ENCODE results near the gene OTUB1. TPM values are rescaled to one million over a fixed set of nuclear protein-coding genes. Genes with fewer than 3 reads are reported as not detected.

OTUB1 gene
- total RNA-seq, 4 donors from 2014 or later: 35.0 to 86.7 (median 50.4) TPM

DNA sequence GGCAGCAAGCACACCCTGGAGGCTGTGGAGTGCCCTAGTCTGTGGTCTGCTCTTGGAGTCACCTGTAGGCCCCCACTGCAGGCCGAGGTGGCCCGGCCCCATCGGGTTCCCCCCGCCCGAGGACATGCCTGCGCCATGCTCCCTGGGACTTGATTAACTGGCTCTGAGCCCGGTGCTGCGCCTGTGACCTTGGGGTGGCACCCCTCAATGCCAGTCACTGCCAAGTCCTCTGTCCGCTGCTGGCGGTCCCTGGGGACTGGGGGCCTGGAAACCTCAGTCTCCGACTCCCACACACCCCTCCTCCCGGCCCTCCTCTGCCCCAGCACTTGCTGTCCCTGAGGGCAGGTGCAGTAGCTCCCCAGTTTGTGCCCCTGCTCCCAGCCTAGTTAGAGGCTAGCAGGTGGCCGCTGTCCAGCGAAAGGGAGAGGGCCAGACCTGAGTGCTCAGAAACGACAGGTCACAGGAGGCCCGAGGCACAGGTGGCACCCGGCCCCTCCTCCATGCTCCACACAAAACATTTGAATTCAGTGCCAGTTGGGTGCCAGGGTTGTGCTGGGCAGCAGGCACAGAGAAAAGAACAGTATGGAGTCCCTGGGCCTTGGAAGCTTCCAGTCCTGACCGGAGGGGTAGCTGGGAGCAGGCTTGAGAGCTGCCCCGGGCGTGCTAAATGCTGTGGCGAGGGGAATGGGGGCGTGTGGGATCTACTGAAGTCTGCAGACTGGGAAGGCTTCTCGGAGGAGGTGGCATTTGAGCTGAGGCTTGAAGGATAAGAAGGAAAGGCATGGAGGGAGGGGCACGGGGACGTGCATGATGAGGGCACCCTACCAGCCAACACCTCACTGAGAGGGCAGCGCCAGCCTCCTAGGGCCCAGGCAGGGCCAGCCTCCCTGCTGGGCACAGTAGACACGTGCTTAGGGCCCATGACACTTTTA, 33.1 kb downstream of the OTUB1 start:
- Histone ChIP-seq H3K27me3 (no peaks in the 10 kb centered on the region), H3K27ac (no peak overlapping the region), H3K4me3 (no peak overlapping the region), H3K9me3 (no peaks in the 10 kb centered on the region), H3K4me1 (peaks cover 0 to 18% (median 0%) of the 10 kb centered on the region in 4 donors), H3K36me3 (no peaks in the 10 kb centered on the region)
- WGBS, 2 donors: 69 to 73% methylated on average over 21 of the region's 27 CpGs
- TF ChIP-seq, protein P1, sequence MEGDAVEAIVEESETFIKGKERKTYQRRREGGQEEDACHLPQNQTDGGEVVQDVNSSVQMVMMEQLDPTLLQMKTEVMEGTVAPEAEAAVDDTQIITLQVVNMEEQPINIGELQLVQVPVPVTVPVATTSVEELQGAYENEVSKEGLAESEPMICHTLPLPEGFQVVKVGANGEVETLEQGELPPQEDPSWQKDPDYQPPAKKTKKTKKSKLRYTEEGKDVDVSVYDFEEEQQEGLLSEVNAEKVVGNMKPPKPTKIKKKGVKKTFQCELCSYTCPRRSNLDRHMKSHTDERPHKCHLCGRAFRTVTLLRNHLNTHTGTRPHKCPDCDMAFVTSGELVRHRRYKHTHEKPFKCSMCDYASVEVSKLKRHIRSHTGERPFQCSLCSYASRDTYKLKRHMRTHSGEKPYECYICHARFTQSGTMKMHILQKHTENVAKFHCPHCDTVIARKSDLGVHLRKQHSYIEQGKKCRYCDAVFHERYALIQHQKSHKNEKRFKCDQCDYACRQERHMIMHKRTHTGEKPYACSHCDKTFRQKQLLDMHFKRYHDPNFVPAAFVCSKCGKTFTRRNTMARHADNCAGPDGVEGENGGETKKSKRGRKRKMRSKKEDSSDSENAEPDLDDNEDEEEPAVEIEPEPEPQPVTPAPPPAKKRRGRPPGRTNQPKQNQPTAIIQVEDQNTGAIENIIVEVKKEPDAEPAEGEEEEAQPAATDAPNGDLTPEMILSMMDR (IDR thresholded peaks at IDR 0.05): no peak
- TF ChIP-seq EP300 (IDR thresholded peaks at IDR 0.05) (no peak), POLR2A (IDR thresholded peaks at IDR 0.05) (no peak)
- no peak for DNase-seq (ENCODE audit: low spot score in 2 of 2)

GRCh38 chr11:64020976-64021756, 34.9 kb downstream of the OTUB1 start:
- WGBS, 2 donors: 86% methylated on average over 12 to 14 of the region's 22 CpGs
- no peaks in the 10 kb centered on the region for H3K36me3 ChIP-seq
- H3K27me3 ChIP-seq: no peaks in the 10 kb centered on the region
- no peak overlapping the region for H3K4me3 ChIP-seq
- no peaks in the 10 kb centered on the region for H3K9me3 ChIP-seq
- no peak overlapping the region for H3K27ac ChIP-seq
- peaks cover 0 to 18% (median 0%) of the 10 kb centered on the region in 4 donors for H3K4me1 ChIP-seq
- TF ChIP-seq POLR2A (IDR thresholded peaks at IDR 0.05) (no peak), EP300 (IDR thresholded peaks at IDR 0.05) (no peak)
- TF ChIP-seq, protein P1 (IDR thresholded peaks at IDR 0.05): no peak
- no peak for DNase-seq (ENCODE audit: low spot score in 2 of 2)

DNA sequence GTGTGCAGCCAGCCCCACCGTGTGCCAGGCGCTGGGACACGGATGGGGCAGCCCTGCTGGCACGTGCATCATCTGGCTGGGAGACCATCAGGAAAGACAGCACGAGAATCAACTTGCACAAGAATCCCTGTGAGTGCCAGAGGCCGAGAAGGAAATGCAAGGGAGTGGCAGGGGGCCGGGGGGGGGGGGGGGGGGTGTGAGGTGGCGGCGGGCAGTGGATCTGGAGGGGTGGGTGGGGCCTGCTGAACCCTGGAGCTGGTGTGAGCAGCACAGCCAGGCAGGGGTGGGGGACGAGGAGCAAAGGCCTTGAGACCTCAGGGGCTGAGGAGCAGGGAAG, 35.5 kb downstream of the OTUB1 start:
- DNase-seq (ENCODE audit: low spot score in 2 of 2): no peak

DNA sequence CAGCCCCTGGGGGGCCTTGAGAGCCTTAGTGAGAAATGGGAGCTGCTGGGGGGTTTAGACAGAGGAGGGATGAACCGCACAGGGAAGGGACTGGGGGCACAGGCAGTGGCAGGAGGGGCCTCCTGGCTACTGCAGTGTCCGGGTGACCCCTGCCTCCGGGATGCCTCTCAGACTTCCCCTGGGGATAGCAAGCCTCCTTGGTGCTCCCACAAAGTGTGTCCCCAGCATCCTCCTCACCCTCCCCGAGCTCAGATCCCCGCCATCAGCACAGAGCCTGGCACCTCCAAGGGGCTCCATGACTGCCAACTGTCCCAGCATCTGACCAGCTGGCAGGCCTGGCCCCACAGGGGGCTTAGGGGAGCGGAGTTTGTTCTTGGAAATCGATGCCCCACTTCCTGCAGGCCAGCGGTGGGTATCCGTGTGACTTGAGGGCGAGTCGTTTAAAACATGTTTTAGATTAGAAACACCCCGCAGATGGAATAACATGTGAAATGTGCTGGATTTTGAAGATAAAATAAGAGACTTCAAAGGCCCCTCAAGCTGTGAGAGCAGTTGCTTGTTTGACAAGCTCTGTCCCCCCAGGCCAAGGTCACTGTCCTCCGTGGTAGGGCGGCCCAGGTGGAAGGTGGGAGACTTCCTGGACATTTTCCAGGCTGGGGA, 36.0 kb downstream of the OTUB1 start:
- 75 to 83% methylated on average over 14 of the region's 14 CpGs for WGBS, 2 donors
- Histone ChIP-seq H3K27me3 (no peaks in the 10 kb centered on the region), H3K27ac (no peak overlapping the region), H3K9me3 (no peaks in the 10 kb centered on the region), H3K4me1 (peaks cover 0 to 18% (median 0%) of the 10 kb centered on the region in 4 donors), H3K4me3 (no peak overlapping the region), H3K36me3 (no peaks in the 10 kb centered on the region)
- no peak for TF ChIP-seq EP300 (IDR thresholded peaks at IDR 0.05)
- TF ChIP-seq POLR2A (IDR thresholded peaks at IDR 0.05): no peak
- TF ChIP-seq, protein P1 (IDR thresholded peaks at IDR 0.05): no peak
- DNase-seq (ENCODE audit: low spot score in 2 of 2): no peak

More for the DNA sequence above, 35.5 kb downstream of the OTUB1 start:
- peaks cover 0 to 18% (median 0%) of the 10 kb centered on the region in 4 donors for H3K4me1 ChIP-seq
- 56 to 62% methylated on average over 8 to 10 of the region's 10 CpGs for WGBS, 2 donors
- no peak overlapping the region for H3K27ac ChIP-seq
- no peaks in the 10 kb centered on the region for H3K9me3 ChIP-seq
- TF ChIP-seq POLR2A (IDR thresholded peaks at IDR 0.05) (no peak), EP300 (IDR thresholded peaks at IDR 0.05) (no peak)
- TF ChIP-seq, protein P1 (IDR thresholded peaks at IDR 0.05): no peak
- no peak overlapping the region for H3K4me3 ChIP-seq
- no peaks in the 10 kb centered on the region for H3K36me3 ChIP-seq
- H3K27me3 ChIP-seq: no peaks in the 10 kb centered on the region

Data from tibial nerve (tissue), 4 donors.